ENCODE measurements around the gene FBF1. TPM values are rescaled to one million over a fixed set of nuclear protein-coding genes. Genes with fewer than 3 reads are reported as not detected.

Gene FBF1
- total RNA-seq, 1 donor from 2014 or later = 5.5 TPM

- no peak for TF ChIP-seq CTCF (conservative IDR thresholded peaks at IDR 0.05; ENCODE audit: low read depth, low read length)
- H3K4me3 ChIP-seq (ENCODE audit: low read depth, low read length) = no peak overlapping the region
- no peak for DNase-seq (ENCODE audit: low read depth)
These were observed 2.6 kb upstream of the FBF1 start for GRCh38 chr17:75943491-75943890.

- H3K4me3 ChIP-seq (ENCODE audit: low read depth, low read length) = no peak overlapping the region
- TF ChIP-seq CTCF (conservative IDR thresholded peaks at IDR 0.05; ENCODE audit: low read depth, low read length) = no peak
- DNase-seq (ENCODE audit: low read depth) = no peak
These were observed 1.6 kb upstream of the FBF1 start for GRCh38 chr17:75942473-75942872.

GRCh38 chr17:75941442-75941819, 589 bp upstream of the FBF1 start:
- no peak for DNase-seq (ENCODE audit: low read depth)
- TF ChIP-seq CTCF (conservative IDR thresholded peaks at IDR 0.05; ENCODE audit: low read depth, low read length) = no peak
- H3K4me3 ChIP-seq (ENCODE audit: low read depth, low read length) = peak overlapping the region; percentile 80

GRCh38 chr17:75937652-75938051, 3.2 kb downstream of the FBF1 start:
- H3K4me3 ChIP-seq (ENCODE audit: low read depth, low read length) = no peak overlapping the region
- TF ChIP-seq CTCF (conservative IDR thresholded peaks at IDR 0.05; ENCODE audit: low read depth, low read length) = no peak
- no peak for DNase-seq (ENCODE audit: low read depth)

- H3K4me3 ChIP-seq (ENCODE audit: low read depth, low read length) = no peak overlapping the region
- DNase-seq (ENCODE audit: low read depth) = no peak
- TF ChIP-seq CTCF (conservative IDR thresholded peaks at IDR 0.05; ENCODE audit: low read depth, low read length) = no peak
These were observed 7.0 kb downstream of the FBF1 start for GRCh38 chr17:75933808-75934207.

- no peak for DNase-seq (ENCODE audit: low read depth)
- H3K4me3 ChIP-seq (ENCODE audit: low read depth, low read length) = no peak overlapping the region
- TF ChIP-seq CTCF (conservative IDR thresholded peaks at IDR 0.05; ENCODE audit: low read depth, low read length) = no peak
These were observed 8.0 kb downstream of the FBF1 start for GRCh38 chr17:75932852-75933251.

GRCh38 chr17:75931062-75931461, 9.8 kb downstream of the FBF1 start:
- no peak for TF ChIP-seq CTCF (conservative IDR thresholded peaks at IDR 0.05; ENCODE audit: low read depth, low read length)
- no peak for DNase-seq (ENCODE audit: low read depth)
- H3K4me3 ChIP-seq (ENCODE audit: low read depth, low read length) = no peak overlapping the region
